Esophagus muscularis mucosa (tissue), 4 donors: ENCODE results near the gene DDI1. TPM values are rescaled to one million over a fixed set of nuclear protein-coding genes. Genes with fewer than 3 reads are reported as not detected.

Experiments
- DNase-seq: peaks from one replicate; pipeline ENCODE4 v3.0.0-alpha.2; 2017; ENCODE audit errors: extremely low spot score
- H3K27ac ChIP-seq, 4 donors: fragments of 200-600 bp; sonication (generic); replicated peaks in 1 of 4; 1 replicate in 3 of 4; 2 replicates in 1 of 4; pipeline ENCODE4 v1.5.1; 2016 to 2019; ENCODE audit warnings: mild to moderate bottlenecking in 1 of 4
- H3K27me3 ChIP-seq, 4 donors: fragments of 200-600 bp; sonication (generic); one replicate each; pipeline versions ENCODE4 v1.5.1 to v1.6.0; 2016 to 2019
- H3K36me3 ChIP-seq, 4 donors: fragments of 200-600 bp; sonication (generic); one replicate each; pipeline ENCODE4 v1.5.1; 2016 to 2019
- H3K4me1 ChIP-seq, 4 donors: fragments of 200-600 bp; sonication (generic); one replicate each; pipeline ENCODE4 v1.5.1; 2016 to 2019
- H3K4me3 ChIP-seq, 4 donors: fragments of 200-600 bp; sonication (generic); 1 replicate in 2 of 4; 2 replicates in 2 of 4; pipeline ENCODE4 v1.5.1; 2016 to 2019; ENCODE audit warnings: mild to moderate bottlenecking in 4 of 4, moderate library complexity in 1 of 4
- H3K9me3 ChIP-seq, 4 donors: fragments of 200-600 bp; sonication (generic); 1 replicate in 3 of 4; 2 replicates in 1 of 4; pipeline ENCODE4 v1.5.1; 2016 to 2019
- EP300 ChIP-seq: sonication (generic); formaldehyde crosslinking; IDR thresholded peaks from one replicate; pipeline ENCODE4 v1.6.1; 2017; ENCODE audit warnings: antibody characterized with exemption
- POLR2A ChIP-seq: fragments of 450-650 bp; IDR thresholded peaks from one replicate; pipeline ENCODE4 v1.6.1; 2017; ENCODE audit warnings: antibody characterized with exemption, moderate library complexity, mild to moderate bottlenecking, low read depth
- POLR2AphosphoS5 ChIP-seq, 2 donors: sonication (generic); formaldehyde crosslinking; IDR thresholded peaks; one replicate each; pipeline ENCODE4 v1.6.1; 2017; ENCODE audit warnings: antibody characterized with exemption in 2 of 2
- WGBS: methylation state at CpG from one replicate; pipeline ENCODE4 v1.1.5; 2018; 5-methylcytosine and 5-hydroxymethylcytosine counted together
- intact Hi-C: fragments of 100-400 bp; cut with DNase I; formaldehyde crosslinking; loops from one replicate; pipeline ENCODE4 v1.15.1; 2023
- total RNA-seq, 4 donors: library from RNA; depleted of rRNA; stranded (reverse); fragments of >200 nt; gene quantifications; one replicate each; pipeline versions ENCODE4 v1.1.0 to v1.2.1, GENCODE V29; 2016
- TF ChIP-seq, protein P1 (sequence below), 3 experiments: fragments of 200-600 bp in 2 of 3; fragments of 450-650 bp in 1 of 3; sonication (generic) in 2 of 3; IDR thresholded peaks; one replicate each; pipeline ENCODE4 v1.5.1; 2017 to 2019; ENCODE audit warnings: antibody characterized with exemption in 3 of 3, mild to moderate bottlenecking in 2 of 3, moderate library complexity in 1 of 3

DDI1 gene
- total RNA-seq, 4 donors from 2014 or later: not detected

- Histone ChIP-seq H3K4me1 (peaks cover 0 to 19% (median 5%) of the 10 kb centered on the region in 4 donors), H3K9me3 (no peaks in the 10 kb centered on the region), H3K36me3 (no peaks in the 10 kb centered on the region), H3K4me3 (no peak overlapping the region), H3K27me3 (no peaks in the 10 kb centered on the region), H3K27ac (no peak overlapping the region)
- DNase-seq: no peak
- intact Hi-C loops: no loop called here
- WGBS: 74% methylated on average over 9 of the region's 9 CpGs
- TF ChIP-seq EP300: no peak
- TF ChIP-seq POLR2AphosphoS5 (IDR thresholded peaks at IDR 0.05): peak in 1 of 2 donors; percentile 55
- TF ChIP-seq, protein P1, sequence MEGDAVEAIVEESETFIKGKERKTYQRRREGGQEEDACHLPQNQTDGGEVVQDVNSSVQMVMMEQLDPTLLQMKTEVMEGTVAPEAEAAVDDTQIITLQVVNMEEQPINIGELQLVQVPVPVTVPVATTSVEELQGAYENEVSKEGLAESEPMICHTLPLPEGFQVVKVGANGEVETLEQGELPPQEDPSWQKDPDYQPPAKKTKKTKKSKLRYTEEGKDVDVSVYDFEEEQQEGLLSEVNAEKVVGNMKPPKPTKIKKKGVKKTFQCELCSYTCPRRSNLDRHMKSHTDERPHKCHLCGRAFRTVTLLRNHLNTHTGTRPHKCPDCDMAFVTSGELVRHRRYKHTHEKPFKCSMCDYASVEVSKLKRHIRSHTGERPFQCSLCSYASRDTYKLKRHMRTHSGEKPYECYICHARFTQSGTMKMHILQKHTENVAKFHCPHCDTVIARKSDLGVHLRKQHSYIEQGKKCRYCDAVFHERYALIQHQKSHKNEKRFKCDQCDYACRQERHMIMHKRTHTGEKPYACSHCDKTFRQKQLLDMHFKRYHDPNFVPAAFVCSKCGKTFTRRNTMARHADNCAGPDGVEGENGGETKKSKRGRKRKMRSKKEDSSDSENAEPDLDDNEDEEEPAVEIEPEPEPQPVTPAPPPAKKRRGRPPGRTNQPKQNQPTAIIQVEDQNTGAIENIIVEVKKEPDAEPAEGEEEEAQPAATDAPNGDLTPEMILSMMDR (IDR thresholded peaks at IDR 0.05): no peak
- no peak for TF ChIP-seq POLR2A
These were observed 25.5 kb downstream of the DDI1 start for GRCh38 chr11:104061853-104062521.

GRCh38 chr11:104064034-104064630 lies 27.7 kb downstream of the DDI1 start:
- H3K27me3 ChIP-seq: no peaks in the 10 kb centered on the region
- WGBS: 42% methylated on average over 5 of the region's 5 CpGs
- H3K4me1 ChIP-seq: peaks cover 0 to 19% (median 5%) of the 10 kb centered on the region in 4 donors
- TF ChIP-seq, protein P1 (IDR thresholded peaks at IDR 0.05): no peak
- TF ChIP-seq POLR2AphosphoS5 (IDR thresholded peaks at IDR 0.05): no peak
- no peak for TF ChIP-seq POLR2A
- no peak for TF ChIP-seq EP300
- H3K36me3 ChIP-seq: no peaks in the 10 kb centered on the region
- no peak for DNase-seq
- H3K9me3 ChIP-seq: no peaks in the 10 kb centered on the region
- intact Hi-C loops: no loop called here
- no peak overlapping the region for H3K4me3 ChIP-seq
- H3K27ac ChIP-seq: no peak overlapping the region

GRCh38 chr11:104067534-104067933 lies 31.1 kb downstream of the DDI1 start:
- H3K36me3 ChIP-seq: no peaks in the 10 kb centered on the region
- DNase-seq: no peak
- WGBS: 71% methylated on average over 1 of the region's 1 CpG
- H3K9me3 ChIP-seq: no peaks in the 10 kb centered on the region
- H3K27ac ChIP-seq: no peak overlapping the region
- peaks cover 0 to 15% (median 5%) of the 10 kb centered on the region in 4 donors for H3K4me1 ChIP-seq
- H3K4me3 ChIP-seq: no peak overlapping the region
- intact Hi-C loops: no loop called here
- H3K27me3 ChIP-seq: no peaks in the 10 kb centered on the region
- TF ChIP-seq POLR2AphosphoS5 (IDR thresholded peaks at IDR 0.05) (no peak), EP300 (no peak), POLR2A (no peak)
- TF ChIP-seq, protein P1 (IDR thresholded peaks at IDR 0.05): no peak

DNA sequence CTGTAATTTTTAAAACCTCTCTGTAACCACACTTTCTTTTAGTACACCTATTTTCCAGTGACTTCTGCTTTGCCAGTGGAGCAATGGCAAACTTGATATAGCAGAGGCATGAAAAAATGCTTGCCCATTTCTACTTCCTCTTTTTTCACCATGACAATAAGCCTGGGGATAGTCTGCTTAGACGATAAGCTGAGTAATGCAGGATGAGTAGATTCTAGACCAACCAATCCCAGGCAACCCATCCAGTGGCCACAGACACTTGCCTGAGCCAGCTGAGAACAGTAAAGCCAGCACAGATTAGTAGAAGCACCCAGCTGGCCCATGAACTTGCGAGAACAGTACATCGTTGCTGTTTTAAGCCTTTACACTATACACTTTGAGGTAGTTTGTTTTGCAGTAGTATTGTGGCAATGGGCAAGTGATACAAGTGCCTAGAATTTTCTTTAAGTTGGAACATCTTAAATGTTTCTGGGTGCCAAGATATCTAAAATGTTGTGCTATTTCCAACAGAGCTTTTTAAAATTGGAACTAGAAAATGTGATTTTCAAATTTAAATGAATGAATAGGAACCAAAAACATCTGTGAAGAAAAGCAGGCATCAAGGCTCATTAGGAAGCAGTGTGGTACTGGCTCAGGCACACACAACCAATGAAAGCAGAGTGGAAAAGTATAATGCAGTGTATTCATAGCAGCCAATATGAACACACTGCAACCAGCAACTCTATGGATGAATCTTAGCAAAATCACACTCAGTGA lies 37.7 kb downstream of the DDI1 start:
- no peaks in the 10 kb centered on the region for H3K36me3 ChIP-seq
- DNase-seq: no peak
- intact Hi-C loops: no loop called here
- no peaks in the 10 kb centered on the region for H3K27me3 ChIP-seq
- H3K9me3 ChIP-seq: no peaks in the 10 kb centered on the region
- H3K4me1 ChIP-seq: no peaks in the 10 kb centered on the region
- no peak overlapping the region for H3K4me3 ChIP-seq
- TF ChIP-seq, protein P1 (IDR thresholded peaks at IDR 0.05): no peak
- no peak overlapping the region for H3K27ac ChIP-seq
- 73% methylated on average over 3 of the region's 3 CpGs for WGBS
